GM21723 (cell line): ENCODE results near the gene FERMT3.
"Not testable (repeated sequence)": the region's sequence is repeated elsewhere in the genome, so short reads cannot be mapped to it uniquely, and the experiment has no call there.

Source experiments
- ATAC-seq: cut with Tn5 transposase; IDR thresholded peaks from one replicate; pipeline ENCODE4 v1.9.1; 2021; ENCODE audit warnings: mild to moderate bottlenecking, moderate library complexity; ENCODE audit not compliant: unreplicated experiment

Gene FERMT3

GRCh38 chr11:64233913-64234586 is 27.5 kb downstream of the FERMT3 start, which contains the start of gene VEGFB:
VEGFB (plus strand) TSS chr11:64234584; CDS start chr11:64234834, 250 bp downstream.
- ATAC-seq = peak; percentile 44

DNA sequence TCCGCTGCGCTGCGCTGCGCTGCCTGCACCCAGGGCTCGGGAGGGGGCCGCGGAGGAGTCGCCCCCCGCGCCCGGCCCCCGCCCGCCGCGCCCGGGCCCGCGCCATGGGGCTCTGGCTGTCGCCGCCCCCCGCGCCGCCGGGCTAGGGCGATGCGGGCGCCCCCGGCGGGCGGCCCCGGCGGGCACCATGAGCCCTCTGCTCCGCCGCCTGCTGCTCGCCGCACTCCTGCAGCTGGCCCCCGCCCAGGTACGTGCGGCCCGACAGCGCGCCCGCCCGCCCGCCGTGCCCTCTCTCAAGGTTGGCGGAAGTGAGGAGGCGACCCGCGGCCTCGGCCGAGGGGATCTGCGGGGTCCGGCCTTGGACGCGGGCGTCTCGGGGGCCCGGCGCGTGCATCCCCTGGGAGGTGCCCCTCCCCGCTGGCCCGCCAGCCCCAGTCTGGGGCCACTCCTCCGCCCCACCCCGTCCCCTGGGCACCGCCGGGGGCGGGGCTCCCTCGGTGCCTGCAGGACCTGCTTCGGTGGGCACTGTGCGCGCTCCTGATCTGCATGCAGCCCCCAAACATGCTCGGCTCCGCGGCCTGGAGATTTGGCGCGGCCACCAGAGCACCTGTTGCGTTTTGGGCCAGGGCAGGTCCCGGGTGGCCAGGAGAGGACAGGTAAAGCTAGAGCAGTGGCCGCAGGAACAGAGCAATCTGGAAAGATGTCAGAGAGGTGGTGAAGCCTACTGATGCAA is 28.3 kb downstream of the FERMT3 start:
- no peak for ATAC-seq

DNA sequence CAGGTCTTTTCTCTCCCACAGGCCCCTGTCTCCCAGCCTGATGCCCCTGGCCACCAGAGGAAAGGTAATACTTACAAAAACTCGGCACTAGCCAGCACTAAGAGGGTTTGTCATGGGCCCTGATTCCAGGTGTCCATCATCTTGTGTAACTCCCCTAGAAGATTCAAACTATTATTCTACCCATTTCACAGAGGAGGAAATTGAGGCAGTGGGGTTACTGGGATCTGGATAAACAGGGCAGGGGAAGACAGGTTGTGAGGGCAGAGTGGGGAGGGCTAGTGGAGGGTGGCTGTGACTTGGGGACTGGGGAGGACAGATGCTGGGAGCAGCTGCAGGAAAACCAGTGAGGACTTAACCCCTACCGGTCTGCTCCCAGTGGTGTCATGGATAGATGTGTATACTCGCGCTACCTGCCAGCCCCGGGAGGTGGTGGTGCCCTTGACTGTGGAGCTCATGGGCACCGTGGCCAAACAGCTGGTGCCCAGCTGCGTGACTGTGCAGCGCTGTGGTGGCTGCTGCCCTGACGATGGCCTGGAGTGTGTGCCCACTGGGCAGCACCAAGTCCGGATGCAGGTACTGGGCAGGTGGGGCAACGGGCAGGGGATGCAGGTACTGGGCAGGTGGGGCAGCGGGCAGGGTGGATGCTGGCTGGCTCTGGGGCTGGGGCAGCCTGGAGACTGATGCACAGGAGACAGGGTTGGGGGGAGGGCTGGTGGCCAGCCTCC is 29.1 kb downstream of the FERMT3 start:
- no peak for ATAC-seq

DNA sequence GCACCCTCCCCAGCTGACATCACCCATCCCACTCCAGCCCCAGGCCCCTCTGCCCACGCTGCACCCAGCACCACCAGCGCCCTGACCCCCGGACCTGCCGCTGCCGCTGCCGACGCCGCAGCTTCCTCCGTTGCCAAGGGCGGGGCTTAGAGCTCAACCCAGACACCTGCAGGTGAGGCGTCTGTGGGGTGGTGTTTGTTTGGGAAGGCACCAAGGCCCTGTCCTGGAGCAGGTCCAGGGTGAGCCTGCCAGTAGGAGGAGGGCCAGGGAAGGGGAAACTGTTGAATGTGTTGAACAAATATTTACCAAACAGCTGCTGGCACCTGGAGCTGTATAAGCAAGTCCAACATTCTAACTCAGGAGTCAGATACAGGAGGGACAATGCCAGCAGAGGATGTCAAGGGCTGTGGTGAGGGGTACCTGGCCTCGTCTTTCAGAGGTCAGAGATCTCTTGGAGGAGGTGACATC is 31.0 kb downstream of the FERMT3 start:
- no peak for ATAC-seq

DNA sequence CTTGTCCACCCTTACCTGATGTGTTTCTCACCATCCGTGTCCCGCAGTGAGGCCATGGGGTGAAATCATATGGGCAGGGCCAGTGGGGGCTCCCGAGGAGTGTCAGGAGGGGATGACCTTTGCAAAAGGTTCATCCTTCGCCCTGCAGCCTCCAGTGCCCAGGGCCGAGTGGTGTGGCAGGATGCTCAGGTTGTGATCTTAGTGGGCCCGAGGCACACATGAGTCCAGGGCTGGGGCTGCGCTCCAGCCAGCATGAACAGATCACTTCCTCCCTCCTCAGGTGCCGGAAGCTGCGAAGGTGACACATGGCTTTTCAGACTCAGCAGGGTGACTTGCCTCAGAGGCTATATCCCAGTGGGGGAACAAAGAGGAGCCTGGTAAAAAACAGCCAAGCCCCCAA is 31.6 kb downstream of the FERMT3 start:
- ATAC-seq = no peak

DNA sequence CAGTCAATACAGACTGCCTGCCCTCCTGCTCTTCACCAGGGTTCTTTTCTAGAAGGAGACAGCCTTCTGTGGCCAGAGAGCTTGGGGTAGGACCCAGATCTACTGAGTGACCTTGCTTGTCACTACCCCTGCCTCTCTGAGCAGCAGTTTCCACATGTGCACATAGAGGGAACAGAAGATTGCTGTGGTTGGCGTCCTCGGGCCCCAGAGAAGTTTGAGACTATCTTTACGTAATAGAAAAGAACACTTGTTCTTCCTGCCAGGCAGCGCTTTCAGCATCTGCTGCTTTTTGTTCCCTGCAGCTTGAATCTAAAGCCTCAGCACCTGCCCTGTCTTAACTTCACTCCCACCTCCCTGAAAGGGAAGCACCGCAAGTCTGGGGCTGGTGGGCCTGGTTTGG is 32.5 kb downstream of the FERMT3 start:
- ATAC-seq = no peak

GRCh38 chr11:64239662-64240434 is 33.3 kb downstream of the FERMT3 start:
- peak; percentile 7 for ATAC-seq

GRCh38 chr11:64240435-64241240 is 34.1 kb downstream of the FERMT3 start, which contains the start of gene FKBP2:
FKBP2 (plus strand) TSS chr11:64241095; CDS start chr11:64242388, 1,293 bp downstream.
- peak; percentile 45 for ATAC-seq

GRCh38 chr11:64241241-64241490 is 34.6 kb downstream of the FERMT3 start:
- ATAC-seq = peak; percentile 62

- ATAC-seq = peak; percentile 55
These were observed 35.2 kb downstream of the FERMT3 start for GRCh38 chr11:64241491-64242374.

DNA sequence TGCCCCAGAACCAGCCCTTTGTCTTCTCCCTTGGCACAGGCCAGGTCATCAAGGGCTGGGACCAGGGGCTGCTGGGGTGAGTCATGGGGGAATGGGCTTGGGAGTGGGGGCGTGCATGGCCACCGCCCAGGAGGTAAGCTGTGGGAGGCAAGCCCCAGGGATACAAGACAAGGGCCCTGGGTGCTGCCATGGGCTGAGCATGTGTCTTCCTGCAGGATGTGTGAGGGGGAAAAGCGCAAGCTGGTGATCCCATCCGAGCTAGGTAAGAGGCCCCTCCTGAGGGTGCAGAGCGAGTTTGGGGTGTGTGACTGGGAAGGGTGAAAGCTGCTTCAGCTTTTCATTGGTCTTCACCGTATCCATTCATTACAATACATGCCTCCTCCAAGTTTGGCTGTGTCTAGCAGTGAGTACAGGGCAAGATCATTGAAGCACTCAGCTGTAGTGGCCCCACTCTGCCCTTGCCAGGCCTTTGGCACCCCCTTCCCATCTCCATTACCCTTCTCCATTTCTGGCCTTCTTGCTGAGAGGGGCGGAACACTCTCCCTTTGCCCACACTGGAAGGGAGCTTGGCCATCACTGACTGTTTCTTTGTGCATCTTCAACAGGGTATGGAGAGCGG is 36.8 kb downstream of the FERMT3 start:
- no peak for ATAC-seq

DNA sequence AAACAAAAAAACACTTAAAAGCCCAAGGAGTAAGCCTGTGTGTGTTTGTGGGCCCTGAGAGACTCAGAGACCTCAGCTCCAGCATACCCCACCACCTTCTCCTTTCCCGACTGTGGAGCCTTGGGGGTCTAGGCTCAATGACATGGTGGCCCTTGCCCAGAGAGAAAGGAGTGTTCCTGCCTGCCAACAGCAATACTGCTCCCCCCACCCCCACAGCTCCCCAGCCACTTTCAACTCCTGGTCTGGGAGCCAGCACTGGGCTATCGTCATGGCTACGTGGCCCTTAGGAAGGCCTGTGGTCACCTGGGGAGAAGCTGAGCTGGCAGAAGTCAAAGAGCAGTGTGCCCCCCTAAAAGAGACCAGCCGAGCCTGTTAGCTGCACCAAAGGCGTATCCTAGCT is 37.6 kb downstream of the FERMT3 start:
- no peak for ATAC-seq

DNA sequence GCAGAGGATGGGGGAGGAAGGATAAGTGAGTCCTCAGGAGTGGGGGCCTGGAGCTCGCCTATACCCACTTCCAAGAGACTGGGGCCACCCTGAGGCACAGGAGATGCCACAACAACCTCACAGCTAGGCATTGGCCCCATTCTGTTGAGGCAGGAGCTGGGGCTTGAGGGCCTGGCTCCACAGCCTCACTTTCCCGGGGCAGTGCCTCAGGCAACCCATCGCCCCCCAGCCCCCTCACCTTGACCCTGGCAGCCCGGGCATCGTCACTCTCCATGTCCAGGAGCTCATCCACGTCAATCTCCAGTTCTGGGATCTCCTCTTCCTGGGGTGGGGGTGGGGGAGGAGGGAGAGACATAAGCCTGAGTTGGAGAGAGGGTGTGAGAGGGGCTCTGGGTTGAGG is 38.4 kb downstream of the FERMT3 start:
- no peak for ATAC-seq

GRCh38 chr11:64245401-64245796 is 38.9 kb downstream of the FERMT3 start:
- ATAC-seq = no peak

DNA sequence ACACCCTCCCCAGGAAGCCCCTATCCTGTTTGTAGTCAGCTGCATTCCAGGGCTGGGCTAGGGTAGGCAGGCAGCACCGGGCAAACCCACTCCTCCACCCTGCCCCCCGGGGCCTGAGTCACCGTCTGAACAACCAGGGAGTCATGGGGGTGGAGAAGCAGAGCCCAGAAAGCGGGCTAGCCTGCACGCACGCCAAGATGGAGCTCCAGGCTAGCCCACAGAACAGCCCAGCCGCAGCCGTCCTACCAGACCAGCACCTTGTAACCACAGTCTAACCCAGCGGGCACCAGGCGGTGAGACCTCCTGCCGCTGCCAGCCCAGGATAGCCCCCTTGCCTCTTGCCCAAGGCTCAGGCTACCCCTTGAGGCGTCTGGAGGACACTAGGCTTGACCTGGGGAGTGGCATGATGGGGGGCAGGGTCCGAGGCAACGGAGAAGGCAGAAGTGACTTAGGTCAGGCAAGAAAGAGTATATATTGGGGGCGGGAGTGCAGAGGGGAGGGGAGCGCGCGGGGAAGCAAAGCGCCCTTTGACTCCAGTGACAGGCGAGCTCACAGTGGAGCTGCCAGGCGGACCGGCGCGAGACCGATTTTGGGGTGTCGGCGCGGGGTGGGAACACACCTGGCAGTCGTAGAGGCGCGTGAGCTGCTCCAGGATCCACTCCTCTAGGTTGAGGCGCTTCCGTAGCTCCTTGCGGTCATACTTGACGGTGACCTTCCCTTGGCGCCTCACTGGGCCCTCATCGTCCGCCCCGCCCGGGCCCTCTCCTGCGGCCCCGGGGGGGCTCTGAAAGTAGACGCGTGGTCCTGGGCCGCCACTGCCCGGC is 39.5 kb downstream of the FERMT3 start:
- no peak for ATAC-seq

GRCh38 chr11:64246621-64246870 is 40.0 kb downstream of the FERMT3 start:
- not testable (repeated sequence) for ATAC-seq

- ATAC-seq = no peak
These were observed 40.6 kb downstream of the FERMT3 start, which contains the start of gene PPP1R14B for GRCh38 chr11:64246871-64247728. PPP1R14B (minus strand) TSS chr11:64246943; CDS start chr11:64246673, 270 bp downstream.
